ENCODE results near the gene ADPRHL1. TPM values are rescaled to one million over a fixed set of nuclear protein-coding genes. Genes with fewer than 3 reads are reported as not detected.

Gene ADPRHL1
- total RNA-seq, 4 donors from 2014 or later, result 3.9 to 15.2 (median 5.8) TPM; not detected in 1

DNA sequence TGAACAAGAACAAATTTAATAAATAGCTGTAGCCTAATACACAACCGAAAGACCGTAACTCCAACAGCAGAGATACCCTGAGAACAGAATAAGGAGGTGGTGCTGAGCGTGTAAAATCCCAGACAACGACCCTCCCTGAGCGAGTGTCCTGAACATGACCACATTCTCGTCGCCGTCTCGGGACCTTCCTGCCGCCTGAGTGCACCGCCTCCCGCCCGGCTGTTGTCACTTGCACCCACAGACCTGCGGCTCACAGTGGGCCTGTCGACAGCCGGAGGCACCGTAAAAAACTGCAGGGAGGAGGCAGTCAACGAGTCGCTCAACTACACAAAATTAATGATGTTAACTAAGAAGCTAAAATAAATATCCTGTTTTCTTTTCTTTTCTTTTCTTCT lies 53.5 kb downstream of the ADPRHL1 start:
- Histone ChIP-seq H3K9me3 (no peaks in the 10 kb centered on the region), H3K27ac (no peak overlapping the region), H3K27me3 (no peaks in the 10 kb centered on the region), H3K4me3 (no peak overlapping the region), H3K4me1 (peaks cover 0 to 9% (median 0%) of the 10 kb centered on the region in 4 donors), H3K36me3 (no peaks in the 10 kb centered on the region)
- TF ChIP-seq, protein P1, sequence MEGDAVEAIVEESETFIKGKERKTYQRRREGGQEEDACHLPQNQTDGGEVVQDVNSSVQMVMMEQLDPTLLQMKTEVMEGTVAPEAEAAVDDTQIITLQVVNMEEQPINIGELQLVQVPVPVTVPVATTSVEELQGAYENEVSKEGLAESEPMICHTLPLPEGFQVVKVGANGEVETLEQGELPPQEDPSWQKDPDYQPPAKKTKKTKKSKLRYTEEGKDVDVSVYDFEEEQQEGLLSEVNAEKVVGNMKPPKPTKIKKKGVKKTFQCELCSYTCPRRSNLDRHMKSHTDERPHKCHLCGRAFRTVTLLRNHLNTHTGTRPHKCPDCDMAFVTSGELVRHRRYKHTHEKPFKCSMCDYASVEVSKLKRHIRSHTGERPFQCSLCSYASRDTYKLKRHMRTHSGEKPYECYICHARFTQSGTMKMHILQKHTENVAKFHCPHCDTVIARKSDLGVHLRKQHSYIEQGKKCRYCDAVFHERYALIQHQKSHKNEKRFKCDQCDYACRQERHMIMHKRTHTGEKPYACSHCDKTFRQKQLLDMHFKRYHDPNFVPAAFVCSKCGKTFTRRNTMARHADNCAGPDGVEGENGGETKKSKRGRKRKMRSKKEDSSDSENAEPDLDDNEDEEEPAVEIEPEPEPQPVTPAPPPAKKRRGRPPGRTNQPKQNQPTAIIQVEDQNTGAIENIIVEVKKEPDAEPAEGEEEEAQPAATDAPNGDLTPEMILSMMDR (IDR thresholded peaks at IDR 0.05), result no peak
- peak in 2 of 3 donors; percentile 20 to 23 for DNase-seq

DNA sequence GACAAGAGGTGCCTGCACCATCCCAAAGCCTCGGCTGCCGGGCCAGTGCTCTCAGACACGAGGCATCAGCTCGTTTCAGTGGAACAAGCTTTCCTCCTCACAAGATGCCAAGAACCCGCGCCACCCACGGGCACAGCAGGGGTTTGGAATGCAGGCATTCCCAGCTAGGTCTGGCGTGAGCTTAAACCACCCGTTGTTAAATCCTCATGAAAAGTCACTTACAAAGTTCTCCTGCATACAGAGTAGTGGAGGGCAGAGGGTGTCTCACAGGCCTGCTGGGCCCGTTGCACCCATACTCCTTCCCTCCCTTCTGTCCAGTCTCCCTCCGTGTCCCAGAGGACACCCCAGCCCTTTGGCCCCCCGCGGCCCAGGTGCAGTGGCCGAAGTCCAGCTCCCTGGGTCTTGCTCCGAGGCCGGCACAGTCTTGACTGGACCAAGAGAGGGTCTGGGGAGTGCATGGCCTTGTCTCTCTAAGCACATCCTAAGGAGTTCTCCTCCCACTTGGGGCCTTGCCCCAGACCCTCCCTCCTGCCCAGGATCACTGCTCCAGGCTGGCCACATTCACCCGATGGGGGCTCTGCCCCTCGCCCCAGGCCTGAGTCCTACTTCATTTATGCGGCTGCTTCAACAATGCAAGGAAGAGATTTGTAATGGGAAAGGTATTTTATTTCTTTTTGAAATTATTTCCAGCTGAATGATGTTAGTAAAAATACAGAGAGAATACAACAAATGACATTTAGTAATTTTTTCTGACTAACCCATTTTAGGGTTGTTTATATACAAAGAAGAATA lies 54.1 kb downstream of the ADPRHL1 start:
- TF ChIP-seq, protein P1 (IDR thresholded peaks at IDR 0.05), result no peak
- no peak for TF ChIP-seq POLR2A (IDR thresholded peaks at IDR 0.05)
- peak in 2 of 3 donors; percentile 36 for DNase-seq
- no peak overlapping the region for H3K27ac ChIP-seq
- peaks cover 0 to 12% (median 3%) of the 10 kb centered on the region in 4 donors for H3K4me1 ChIP-seq
- H3K36me3 ChIP-seq, result no peaks in the 10 kb centered on the region
- H3K27me3 ChIP-seq, result no peaks in the 10 kb centered on the region
- H3K9me3 ChIP-seq, result no peaks in the 10 kb centered on the region
- H3K4me3 ChIP-seq, result no peak overlapping the region

DNA sequence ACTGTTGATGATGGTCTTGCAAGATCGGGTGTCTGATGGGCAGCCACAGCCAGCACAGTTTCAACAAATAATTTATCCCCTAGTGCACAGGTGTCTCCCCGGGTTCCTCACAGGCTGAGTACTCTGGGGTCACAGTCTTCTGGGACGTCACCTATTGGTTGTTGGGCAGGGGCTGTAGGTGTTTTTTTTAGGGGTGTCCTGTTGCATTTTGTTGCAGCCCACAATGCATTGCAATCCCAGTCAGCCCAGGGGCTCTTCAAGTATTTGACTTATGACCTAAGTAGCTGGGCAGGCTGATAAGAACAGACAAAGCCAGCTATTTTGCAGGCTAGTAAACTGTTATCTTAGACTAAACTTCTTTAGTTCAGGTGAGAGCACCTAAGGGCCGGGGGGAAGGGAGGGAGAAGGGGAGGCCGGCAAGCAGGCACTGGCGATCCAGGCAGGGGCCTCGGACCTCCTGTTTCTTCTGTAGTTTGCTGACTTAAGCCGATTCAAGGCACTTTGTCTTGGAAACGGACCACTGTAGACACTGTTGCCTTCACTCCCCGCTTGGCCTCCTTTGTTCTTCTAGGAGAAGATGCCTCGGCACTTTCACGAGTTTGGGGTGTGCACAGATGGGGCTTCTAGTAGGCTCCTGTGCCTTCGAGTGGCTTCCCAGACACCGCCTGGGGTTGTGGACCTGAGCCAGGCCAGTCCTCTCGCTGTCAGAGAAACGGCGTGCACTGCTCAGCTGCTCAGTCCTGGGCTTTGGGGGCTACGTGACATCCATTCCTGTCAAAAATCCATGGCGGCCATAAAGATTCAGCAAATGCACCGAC lies 55.5 kb downstream of the ADPRHL1 start:
- no peaks in the 10 kb centered on the region for H3K27me3 ChIP-seq
- no peaks in the 10 kb centered on the region for H3K9me3 ChIP-seq
- no peak overlapping the region for H3K27ac ChIP-seq
- H3K4me3 ChIP-seq, result no peak overlapping the region
- H3K36me3 ChIP-seq, result no peaks in the 10 kb centered on the region
- peak in 2 of 3 donors; percentile 29 to 38 for DNase-seq
- peaks cover 0 to 14% (median 4%) of the 10 kb centered on the region in 4 donors for H3K4me1 ChIP-seq
- TF ChIP-seq POLR2A (IDR thresholded peaks at IDR 0.05), result no peak

DNA sequence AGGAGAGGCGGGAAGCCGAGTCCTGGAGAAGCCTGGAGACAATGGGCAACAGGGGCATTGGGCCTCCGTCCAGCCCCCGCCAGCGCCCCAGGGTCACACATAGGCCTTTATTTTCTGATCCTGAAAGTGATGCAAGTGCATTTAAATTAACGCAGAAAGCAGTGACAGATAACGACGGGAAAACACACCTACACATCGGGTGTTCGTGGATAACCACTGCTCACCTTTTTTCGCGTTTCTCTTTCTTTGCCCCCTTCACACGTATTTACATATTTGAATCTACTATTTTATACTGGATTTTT lies 59.0 kb downstream of the ADPRHL1 start:
- Histone ChIP-seq H3K27me3 (no peaks in the 10 kb centered on the region), H3K9me3 (no peaks in the 10 kb centered on the region), H3K4me1 (peaks cover 0 to 9% (median 4%) of the 10 kb centered on the region in 4 donors), H3K36me3 (no peaks in the 10 kb centered on the region), H3K27ac (peak overlapping the region in 2 of 4 donors; percentile 68 to 73), H3K4me3 (peak overlapping the region; percentile 55 to 97 (median 78))
- TF ChIP-seq POLR2A (IDR thresholded peaks at IDR 0.05), result no peak
- TF ChIP-seq, protein P1 (IDR thresholded peaks at IDR 0.05), result no peak
- no peak for DNase-seq

DNA sequence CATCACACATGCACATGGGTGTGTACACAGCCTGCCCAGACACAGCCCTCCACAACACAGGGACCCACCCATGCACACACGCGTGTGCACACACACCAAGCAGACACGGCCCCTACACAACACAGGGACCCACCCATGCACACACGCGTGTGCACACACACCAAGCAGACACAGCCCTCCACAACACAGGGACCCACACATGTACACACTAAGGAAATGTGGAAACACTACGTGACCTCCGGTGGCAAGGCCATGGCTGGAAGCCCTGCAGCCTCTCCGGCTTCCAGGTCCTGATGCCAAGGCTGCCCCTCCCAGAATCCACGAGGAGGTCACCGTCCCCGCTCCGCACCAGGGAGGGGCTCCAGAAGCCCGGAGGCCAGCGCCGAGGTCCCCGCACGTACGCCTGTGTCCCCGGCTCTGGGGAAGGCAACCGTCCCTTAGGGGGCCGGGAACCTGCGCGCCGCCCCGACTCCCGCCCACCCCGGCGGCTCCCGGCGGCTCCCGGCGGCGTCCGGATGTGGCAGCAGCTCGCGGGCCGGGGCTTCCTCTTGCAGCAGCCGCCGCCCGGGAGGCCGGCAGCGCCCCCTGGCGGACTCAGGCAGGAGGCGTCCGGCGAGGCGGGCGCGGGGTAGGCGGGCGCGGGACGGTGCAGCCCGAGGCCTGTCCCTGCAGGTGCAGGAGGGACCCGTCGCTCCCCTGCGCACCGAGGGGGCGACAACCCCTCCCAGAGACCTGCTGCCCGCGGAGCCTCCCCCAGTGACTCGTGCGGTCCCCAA lies 59.5 kb downstream of the ADPRHL1 start:
- peaks cover 0 to 9% (median 4%) of the 10 kb centered on the region in 4 donors for H3K4me1 ChIP-seq
- TF ChIP-seq, protein P1 (IDR thresholded peaks at IDR 0.05), result peak; percentile 73 to 95 (median 92)
- no peak for TF ChIP-seq POLR2A (IDR thresholded peaks at IDR 0.05)
- H3K27me3 ChIP-seq, result no peaks in the 10 kb centered on the region
- H3K27ac ChIP-seq, result peak overlapping the region in 3 of 4 donors; percentile 45 to 73 (median 68)
- peak overlapping the region; percentile 55 to 97 (median 78) for H3K4me3 ChIP-seq
- no peaks in the 10 kb centered on the region for H3K9me3 ChIP-seq
- H3K36me3 ChIP-seq, result no peaks in the 10 kb centered on the region
- DNase-seq, result peak; percentile 78 to 92 (median 87)

Measured in Peyer's patch (tissue), 4 donors.